Gastrocnemius medialis (tissue), 4 donors: ENCODE results near the gene RAPGEF2. TPM values are rescaled to one million over a fixed set of nuclear protein-coding genes. Genes with fewer than 3 reads are reported as not detected.

Experiments used
- ATAC-seq, 2 donors: fragments of 150-250 bp; one replicate each; pipeline ENCODE4 v1.9.1; 2016
- DNase-seq, 2 donors: peaks; one replicate each; pipeline ENCODE4 v3.0.0-alpha.2; 2019
- H3K27ac ChIP-seq, 4 donors: fragments of 200-600 bp; sonication (generic); 1 replicate in 1 of 4; 2 replicates in 3 of 4; pipeline ENCODE4 v1.5.1; 2016 to 2018; ENCODE audit warnings: mild to moderate bottlenecking in 2 of 4, moderate library complexity in 1 of 4
- H3K27me3 ChIP-seq, 3 donors: fragments of 200-600 bp; sonication (generic) in 2 of 3; 1 replicate in 1 of 3; 2 replicates in 2 of 3; pipeline versions ENCODE4 v1.5.1 to v1.6.0; 2016 to 2019; ENCODE audit warnings: mild to moderate bottlenecking in 1 of 3, moderate library complexity in 1 of 3
- H3K36me3 ChIP-seq, 2 donors: fragments of 200-600 bp; sonication (generic) in 1 of 2; one replicate each; pipeline ENCODE4 v1.5.1; 2017 to 2018
- H3K4me1 ChIP-seq, 2 donors: fragments of 200-600 bp; sonication (generic) in 1 of 2; one replicate each; pipeline ENCODE4 v1.5.1; 2016 to 2017; ENCODE audit warnings: mild to moderate bottlenecking in 2 of 2
- H3K4me3 ChIP-seq, 4 donors: fragments of 200-600 bp; sonication (generic) in 3 of 4; 1 replicate in 1 of 4; 2 replicates in 3 of 4; pipeline ENCODE4 v1.5.1; 2016 to 2019; ENCODE audit warnings: mild to moderate bottlenecking in 2 of 4
- H3K9me3 ChIP-seq, 3 donors: fragments of 200-600 bp; sonication (generic) in 2 of 3; 1 replicate in 1 of 3; 2 replicates in 2 of 3; pipeline ENCODE4 v1.5.1; 2016 to 2019
- POLR2A ChIP-seq, 2 donors: fragments of 450-650 bp; IDR thresholded peaks; one replicate each; pipeline ENCODE4 v1.6.1; 2017; ENCODE audit warnings: antibody characterized with exemption in 2 of 2, mild to moderate bottlenecking in 2 of 2, moderate library complexity in 2 of 2
- in situ Hi-C, 4 donors: fragments of 200-750 bp; cut with MboI; loops; one replicate each; pipeline versions ENCODE4 v1.15.0 to v1.8.0; 2017; ENCODE audit warnings: low sequenced_read_pairs in 4 of 4
- intact Hi-C: fragments of 100-400 bp; cut with DNase I; formaldehyde crosslinking; loops from one replicate; pipeline ENCODE4 v1.15.1; 2023; ENCODE audit warnings: low total_unique reads
- total RNA-seq, 4 donors: library from RNA; depleted of rRNA; stranded (reverse); fragments of >200 nt; gene quantifications; one replicate each; pipeline versions ENCODE4 v1.1.0 to v1.2.3, GENCODE V29; 2016
- TF ChIP-seq, protein P1 (sequence below), 5 experiments: fragments of 450-650 bp in 3 of 5; fragments of 200-600 bp in 2 of 5; sonication (generic) in 2 of 5; IDR thresholded peaks in 4 of 5; conservative IDR thresholded peaks in 1 of 5; 1 replicate in 4 of 5; 2 replicates in 1 of 5; pipeline ENCODE4 v1.5.1; 2016 to 2019; ENCODE audit warnings: antibody characterized with exemption in 5 of 5, mild to moderate bottlenecking in 3 of 5, moderate library complexity in 3 of 5

RAPGEF2 gene
- total RNA-seq, 4 donors from 2014 or later = 32.9 to 42.3 (median 38.7) TPM

DNA sequence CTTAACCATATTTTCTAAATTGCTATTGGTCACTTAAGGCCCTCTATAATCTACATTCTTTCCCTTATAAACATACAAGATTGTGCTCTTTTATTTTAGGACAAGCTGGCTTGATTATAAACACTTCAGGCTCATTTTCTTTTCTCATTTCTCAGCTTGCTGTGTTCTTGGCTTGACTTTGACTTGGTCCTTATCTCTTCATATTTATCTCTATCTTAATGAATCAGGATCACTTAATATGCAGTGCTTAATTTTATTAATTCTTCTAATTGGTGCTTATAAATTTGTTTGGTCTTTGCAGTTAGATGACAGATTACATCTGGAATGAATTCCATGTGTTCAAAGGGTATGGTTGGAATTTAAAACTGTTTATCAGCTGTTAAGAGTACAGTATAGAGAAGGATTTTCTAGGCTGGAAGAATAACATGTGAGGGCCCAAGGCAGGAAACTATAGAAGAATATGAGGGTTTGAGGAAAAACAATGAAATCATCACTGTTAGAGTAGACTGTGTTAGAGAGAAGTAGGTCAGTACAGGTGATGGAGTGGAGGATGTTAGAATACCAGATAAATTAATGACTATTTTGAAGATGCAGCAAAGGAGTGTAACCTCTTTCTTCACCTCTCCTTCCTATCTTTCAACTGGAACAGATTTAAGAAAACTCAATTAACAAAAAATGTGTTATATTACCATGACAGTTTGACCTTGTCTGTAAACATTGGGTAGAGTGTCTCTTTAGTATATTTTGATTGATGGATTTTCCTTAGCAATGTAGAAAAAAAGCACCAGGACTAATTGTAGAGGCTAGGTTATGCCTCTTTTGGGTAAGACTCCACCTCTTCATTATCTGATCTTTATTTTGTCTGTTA is 169.6 kb downstream of the RAPGEF2 start:
- Histone ChIP-seq H3K27ac (peak overlapping the region; percentile 19 to 61 (median 39)), H3K4me1 (peaks cover 53 to 54% of the 10 kb centered on the region in 2 donors), H3K9me3 (no peaks in the 10 kb centered on the region), H3K27me3 (no peaks in the 10 kb centered on the region), H3K36me3 (no peaks in the 10 kb centered on the region), H3K4me3 (no peak overlapping the region)
- ATAC-seq (no peak), DNase-seq (no peak)
- intact Hi-C loops (loop anchor here (10.0 kb wide), 1 partner anchor 172 kb away; no protein-coding TSS in a partner anchor), in situ Hi-C loops (no loop called here)
- no peak for TF ChIP-seq POLR2A (IDR thresholded peaks at IDR 0.05)
- TF ChIP-seq, protein P1, sequence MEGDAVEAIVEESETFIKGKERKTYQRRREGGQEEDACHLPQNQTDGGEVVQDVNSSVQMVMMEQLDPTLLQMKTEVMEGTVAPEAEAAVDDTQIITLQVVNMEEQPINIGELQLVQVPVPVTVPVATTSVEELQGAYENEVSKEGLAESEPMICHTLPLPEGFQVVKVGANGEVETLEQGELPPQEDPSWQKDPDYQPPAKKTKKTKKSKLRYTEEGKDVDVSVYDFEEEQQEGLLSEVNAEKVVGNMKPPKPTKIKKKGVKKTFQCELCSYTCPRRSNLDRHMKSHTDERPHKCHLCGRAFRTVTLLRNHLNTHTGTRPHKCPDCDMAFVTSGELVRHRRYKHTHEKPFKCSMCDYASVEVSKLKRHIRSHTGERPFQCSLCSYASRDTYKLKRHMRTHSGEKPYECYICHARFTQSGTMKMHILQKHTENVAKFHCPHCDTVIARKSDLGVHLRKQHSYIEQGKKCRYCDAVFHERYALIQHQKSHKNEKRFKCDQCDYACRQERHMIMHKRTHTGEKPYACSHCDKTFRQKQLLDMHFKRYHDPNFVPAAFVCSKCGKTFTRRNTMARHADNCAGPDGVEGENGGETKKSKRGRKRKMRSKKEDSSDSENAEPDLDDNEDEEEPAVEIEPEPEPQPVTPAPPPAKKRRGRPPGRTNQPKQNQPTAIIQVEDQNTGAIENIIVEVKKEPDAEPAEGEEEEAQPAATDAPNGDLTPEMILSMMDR (IDR thresholded peaks at IDR 0.05 in 4 of 5, conservative IDR thresholded peaks at IDR 0.05 in 1 of 5) = no peak

DNA sequence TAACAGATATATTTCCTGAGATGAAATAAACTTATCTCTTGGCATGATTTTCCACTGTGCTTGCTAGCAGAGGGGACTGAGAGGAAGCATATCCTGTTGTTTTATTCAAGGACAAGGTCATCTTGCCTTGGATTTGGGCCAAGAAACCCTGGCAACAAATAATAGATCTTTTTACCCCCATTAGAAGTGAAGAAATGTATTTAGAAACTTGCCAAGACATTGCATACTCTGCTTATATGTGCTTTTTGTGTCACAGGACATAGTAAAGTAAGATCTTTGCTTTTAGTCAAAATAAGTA is 170.2 kb downstream of the RAPGEF2 start:
- intact Hi-C loops = loop anchor here (10.0 kb wide), 1 partner anchor 172 kb away; no protein-coding TSS in a partner anchor
- ATAC-seq (peak in 1 of 2 donors; percentile 22), DNase-seq (no peak)
- in situ Hi-C loops = no loop called here
- Histone ChIP-seq H3K27me3 (no peaks in the 10 kb centered on the region), H3K4me1 (peaks cover 48 to 49% of the 10 kb centered on the region in 2 donors), H3K4me3 (no peak overlapping the region), H3K36me3 (no peaks in the 10 kb centered on the region), H3K27ac (peak overlapping the region; percentile 19 to 61 (median 39)), H3K9me3 (no peaks in the 10 kb centered on the region)
- TF ChIP-seq, protein P1 (IDR thresholded peaks at IDR 0.05 in 4 of 5, conservative IDR thresholded peaks at IDR 0.05 in 1 of 5) = no peak
- no peak for TF ChIP-seq POLR2A (IDR thresholded peaks at IDR 0.05)

DNA sequence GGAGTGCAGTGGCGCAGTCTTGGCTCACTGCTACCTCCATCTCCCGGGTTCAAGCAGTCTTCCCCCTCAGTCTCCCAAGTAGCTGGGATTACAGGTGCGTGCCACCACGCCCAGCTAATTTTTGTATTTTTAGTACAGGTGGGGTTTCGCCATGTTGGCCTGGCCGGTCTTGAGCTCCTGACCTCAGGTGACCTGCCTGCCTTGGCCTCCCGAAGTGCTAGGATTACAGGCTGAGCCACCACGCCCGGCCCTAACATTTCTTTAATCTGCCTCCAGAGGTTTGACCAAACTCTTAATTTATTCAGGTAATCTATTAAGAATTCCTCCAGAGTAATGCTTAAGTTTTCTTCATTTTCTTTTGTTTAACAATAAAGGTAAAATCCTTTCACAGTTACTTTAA is 171.0 kb downstream of the RAPGEF2 start:
- intact Hi-C loops = loop anchor here (10.0 kb wide), 1 partner anchor 171 kb away; no protein-coding TSS in a partner anchor
- H3K27ac ChIP-seq = peak overlapping the region; percentile 19 to 61 (median 32)
- ATAC-seq = peak in 1 of 2 donors; percentile 18

DNA sequence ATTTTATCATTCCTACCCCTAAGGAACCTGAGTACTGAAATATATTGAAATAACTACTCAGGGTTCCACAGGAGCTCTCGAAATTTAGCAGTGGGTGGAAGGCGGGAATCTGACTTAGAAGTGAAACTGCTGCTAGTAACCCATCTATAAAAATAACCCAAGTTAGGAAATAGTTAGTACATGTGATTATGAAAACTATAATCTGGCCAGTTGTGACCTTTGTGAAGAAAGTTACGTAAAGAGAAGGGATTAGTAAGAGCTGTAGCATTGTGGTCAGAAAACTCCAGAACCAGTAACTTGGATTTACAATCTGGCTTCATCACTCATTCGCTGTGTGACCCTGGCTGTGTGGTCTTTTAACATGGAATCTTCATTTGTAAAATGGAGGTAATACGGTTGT is 175.5 kb downstream of the RAPGEF2 start:
- DNase-seq (no peak), ATAC-seq (peak in 1 of 2 donors; percentile 73)
- H3K4me3 ChIP-seq = no peak overlapping the region
- intact Hi-C loops (loop anchor here (10.0 kb wide), 1 partner anchor 166 kb away; no protein-coding TSS in a partner anchor), in situ Hi-C loops (no loop called here)
- no peaks in the 10 kb centered on the region for H3K9me3 ChIP-seq
- H3K27ac ChIP-seq = peak overlapping the region in 3 of 4 donors; percentile 2 to 48 (median 38)
- peaks cover 22 to 39% of the 10 kb centered on the region in 2 donors for H3K4me1 ChIP-seq
- no peaks in the 10 kb centered on the region for H3K27me3 ChIP-seq
- TF ChIP-seq POLR2A (IDR thresholded peaks at IDR 0.05) = no peak
- TF ChIP-seq, protein P1 (IDR thresholded peaks at IDR 0.05 in 4 of 5, conservative IDR thresholded peaks at IDR 0.05 in 1 of 5) = no peak
- H3K36me3 ChIP-seq = no peaks in the 10 kb centered on the region

More for the DNA sequence above, 171.0 kb downstream of the RAPGEF2 start:
- H3K4me3 ChIP-seq = no peak overlapping the region
- in situ Hi-C loops = no loop called here
- peaks cover 45 to 47% of the 10 kb centered on the region in 2 donors for H3K4me1 ChIP-seq
- peak in 1 of 2 donors; percentile 61 for DNase-seq
- H3K27me3 ChIP-seq = no peaks in the 10 kb centered on the region
- no peaks in the 10 kb centered on the region for H3K36me3 ChIP-seq
- no peak for TF ChIP-seq POLR2A (IDR thresholded peaks at IDR 0.05)
- TF ChIP-seq, protein P1 (IDR thresholded peaks at IDR 0.05 in 4 of 5, conservative IDR thresholded peaks at IDR 0.05 in 1 of 5) = no peak
- H3K9me3 ChIP-seq = no peaks in the 10 kb centered on the region
